SK-N-SH (cell line): ENCODE results near the gene HECTD2.

Experiments
- CTCF ChIP-seq: fragments of 200-600 bp; sonication (generic); IDR thresholded peaks from 2 replicates; pipeline ENCODE4 v1.6.1; 2017; ENCODE audit warnings: antibody characterized with exemption, mild to moderate bottlenecking, moderate library complexity
- ELF1 ChIP-seq: IDR thresholded peaks from 2 replicates; pipeline ENCODE4 v1.4.0; 2012
- EP300 ChIP-seq, 2 experiments: IDR thresholded peaks; 2 replicates each; pipeline versions ENCODE4 v1.4.0 to v1.6.1; 2012; ENCODE audit warnings: borderline replicate concordance in 1 of 2, low read depth in 1 of 2, low read length in 1 of 2
- EZH2phosphoT487 ChIP-seq: fragments of 200-600 bp; sonication (generic); IDR thresholded peaks from 2 replicates; pipeline ENCODE4 v1.6.1; 2017; ENCODE audit warnings: low read depth, mixed run types, mild to moderate bottlenecking, antibody characterized with exemption, moderate library complexity, borderline replicate concordance
- JUND ChIP-seq: IDR thresholded peaks from 2 replicates; pipeline ENCODE4 v1.4.0; 2012
- POLR2AphosphoS5 ChIP-seq: IDR thresholded peaks from 2 replicates; pipeline ENCODE4 v1.6.1; 2012; ENCODE audit warnings: low read depth, low read length
- SIN3A ChIP-seq: IDR thresholded peaks from 2 replicates; pipeline ENCODE4 v1.6.1; 2012; ENCODE audit warnings: low read depth, mild to moderate bottlenecking, low read length, moderate library complexity, borderline replicate concordance
- TAF1 ChIP-seq: IDR thresholded peaks from 2 replicates; pipeline ENCODE4 v1.6.1; 2012; ENCODE audit warnings: low read depth, mild to moderate bottlenecking, low read length, moderate library complexity, borderline replicate concordance
- TCF12 ChIP-seq: IDR thresholded peaks from 2 replicates; pipeline ENCODE4 v1.4.0; 2012
- TEAD4 ChIP-seq: IDR thresholded peaks from 2 replicates; pipeline ENCODE4 v1.4.0; 2012; ENCODE audit warnings: mild to moderate bottlenecking, borderline replicate concordance; ENCODE audit not compliant: insufficient read depth
- YY1 ChIP-seq: IDR thresholded peaks from 2 replicates; pipeline ENCODE4 v1.4.0; 2012; ENCODE audit warnings: low read depth, mild to moderate bottlenecking
- TF ChIP-seq, protein P1 (sequence below): IDR thresholded peaks from 2 replicates; pipeline ENCODE4 v1.6.1; 2012; ENCODE audit warnings: mild to moderate bottlenecking, low read depth, low read length, moderate library complexity
- TF ChIP-seq, protein P2 (sequence below): fragments of 150-350 bp; IDR thresholded peaks from 2 replicates; pipeline ENCODE4 v1.6.1; 2017; ENCODE audit warnings: antibody characterized with exemption, low read length, low read depth, borderline replicate concordance

- TF ChIP-seq JUND (no peak), TEAD4 (no peak), TCF12 (no peak), CTCF (no peak), SIN3A (no peak), EP300 (IDR thresholded peaks at IDR 0.05; ENCODE audit: borderline replicate concordance in 1 of 2, low read depth in 1 of 2, low read length in 1 of 2) (no peak), POLR2AphosphoS5 (no peak), ELF1 (no peak), TAF1 (no peak), EZH2phosphoT487 (no peak), YY1 (no peak)
- TF ChIP-seq, protein P1, sequence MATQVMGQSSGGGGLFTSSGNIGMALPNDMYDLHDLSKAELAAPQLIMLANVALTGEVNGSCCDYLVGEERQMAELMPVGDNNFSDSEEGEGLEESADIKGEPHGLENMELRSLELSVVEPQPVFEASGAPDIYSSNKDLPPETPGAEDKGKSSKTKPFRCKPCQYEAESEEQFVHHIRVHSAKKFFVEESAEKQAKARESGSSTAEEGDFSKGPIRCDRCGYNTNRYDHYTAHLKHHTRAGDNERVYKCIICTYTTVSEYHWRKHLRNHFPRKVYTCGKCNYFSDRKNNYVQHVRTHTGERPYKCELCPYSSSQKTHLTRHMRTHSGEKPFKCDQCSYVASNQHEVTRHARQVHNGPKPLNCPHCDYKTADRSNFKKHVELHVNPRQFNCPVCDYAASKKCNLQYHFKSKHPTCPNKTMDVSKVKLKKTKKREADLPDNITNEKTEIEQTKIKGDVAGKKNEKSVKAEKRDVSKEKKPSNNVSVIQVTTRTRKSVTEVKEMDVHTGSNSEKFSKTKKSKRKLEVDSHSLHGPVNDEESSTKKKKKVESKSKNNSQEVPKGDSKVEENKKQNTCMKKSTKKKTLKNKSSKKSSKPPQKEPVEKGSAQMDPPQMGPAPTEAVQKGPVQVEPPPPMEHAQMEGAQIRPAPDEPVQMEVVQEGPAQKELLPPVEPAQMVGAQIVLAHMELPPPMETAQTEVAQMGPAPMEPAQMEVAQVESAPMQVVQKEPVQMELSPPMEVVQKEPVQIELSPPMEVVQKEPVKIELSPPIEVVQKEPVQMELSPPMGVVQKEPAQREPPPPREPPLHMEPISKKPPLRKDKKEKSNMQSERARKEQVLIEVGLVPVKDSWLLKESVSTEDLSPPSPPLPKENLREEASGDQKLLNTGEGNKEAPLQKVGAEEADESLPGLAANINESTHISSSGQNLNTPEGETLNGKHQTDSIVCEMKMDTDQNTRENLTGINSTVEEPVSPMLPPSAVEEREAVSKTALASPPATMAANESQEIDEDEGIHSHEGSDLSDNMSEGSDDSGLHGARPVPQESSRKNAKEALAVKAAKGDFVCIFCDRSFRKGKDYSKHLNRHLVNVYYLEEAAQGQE: no peak
- TF ChIP-seq, protein P2, sequence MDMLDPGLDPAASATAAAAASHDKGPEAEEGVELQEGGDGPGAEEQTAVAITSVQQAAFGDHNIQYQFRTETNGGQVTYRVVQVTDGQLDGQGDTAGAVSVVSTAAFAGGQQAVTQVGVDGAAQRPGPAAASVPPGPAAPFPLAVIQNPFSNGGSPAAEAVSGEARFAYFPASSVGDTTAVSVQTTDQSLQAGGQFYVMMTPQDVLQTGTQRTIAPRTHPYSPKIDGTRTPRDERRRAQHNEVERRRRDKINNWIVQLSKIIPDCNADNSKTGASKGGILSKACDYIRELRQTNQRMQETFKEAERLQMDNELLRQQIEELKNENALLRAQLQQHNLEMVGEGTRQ: no peak
These were observed 110.5 kb downstream of the HECTD2 start for GRCh38 chr10:91520661-91521060.
